ENCODE data around the gene CORO2B.

The CORO2B gene

GRCh38 chr15:68578980-68579935, at the start of gene CORO2B:
TSS of gene CORO2B (plus strand) at chr15:68578993. CDS start at chr15:68579263, 270 bp downstream.
- DNase-seq: no peak

- DNase-seq: no peak
Measured at GRCh38 chr15:68531387-68532179, 47.2 kb upstream of the CORO2B start.

- DNase-seq: no peak
Measured at GRCh38 chr15:68536331-68537095, 42.3 kb upstream of the CORO2B start.

- DNase-seq: no peak
Measured at GRCh38 chr15:68537097-68537496, 41.7 kb upstream of the CORO2B start.

- no peak for DNase-seq
Measured at GRCh38 chr15:68537506-68537905, 41.3 kb upstream of the CORO2B start.

GRCh38 chr15:68538311-68538710, 40.5 kb upstream of the CORO2B start:
- no peak for DNase-seq

GRCh38 chr15:68541743-68542142, 37.0 kb upstream of the CORO2B start:
- DNase-seq: no peak

GRCh38 chr15:68542348-68542747, 36.4 kb upstream of the CORO2B start:
- DNase-seq: no peak

GRCh38 chr15:68542771-68543164, 36.0 kb upstream of the CORO2B start:
- no peak for DNase-seq

- DNase-seq: no peak
Measured at GRCh38 chr15:68543165-68544008, 35.4 kb upstream of the CORO2B start.

- DNase-seq: no peak
Measured at GRCh38 chr15:68546318-68546717, 32.5 kb upstream of the CORO2B start.

GRCh38 chr15:68548364-68548763, 30.4 kb upstream of the CORO2B start:
- DNase-seq: no peak

GRCh38 chr15:68550004-68550403, 28.8 kb upstream of the CORO2B start:
- DNase-seq: no peak

- peak; percentile 61 to 79 for DNase-seq
Measured at GRCh38 chr15:68550498-68551295, 28.1 kb upstream of the CORO2B start.

GRCh38 chr15:68551296-68551635, 27.5 kb upstream of the CORO2B start:
- DNase-seq: no peak

GRCh38 chr15:68552344-68552743, 26.4 kb upstream of the CORO2B start:
- DNase-seq: no peak

- DNase-seq: no peak
Measured at GRCh38 chr15:68552773-68553172, 26.0 kb upstream of the CORO2B start.

- no peak for DNase-seq
Measured at GRCh38 chr15:68553314-68553993, 25.3 kb upstream of the CORO2B start.

GRCh38 chr15:68553994-68554720, 24.6 kb upstream of the CORO2B start:
- peak; percentile 49 to 69 for DNase-seq

All from activated CD4-positive, alpha-beta T cell treated with anti-CD3 and anti-CD28 coated beads for 4 hours (primary cell).